Coronary artery (tissue), 2 donors: ENCODE data around the gene MAN1A1.

Experiments used
- DNase-seq: peaks from one replicate; pipeline ENCODE4 v3.0.0-alpha.2; 2017; ENCODE audit warnings: low spot score
- H3K27ac ChIP-seq, 2 donors: fragments of 200-600 bp; sonication (generic); one replicate each; pipeline ENCODE4 v1.5.1; 2016 to 2019
- H3K4me3 ChIP-seq: fragments of 200-600 bp; sonication (generic); 2 replicates; pipeline ENCODE4 v1.5.1; 2016; ENCODE audit warnings: mild to moderate bottlenecking, moderate library complexity
- TF ChIP-seq, protein P1 (sequence below): fragments of 200-600 bp; sonication (generic); IDR thresholded peaks from one replicate; pipeline ENCODE4 v1.5.1; 2019; ENCODE audit warnings: antibody characterized with exemption

The MAN1A1 gene

GRCh38 chr6:119276211-119276610 is 73.3 kb downstream of the MAN1A1 start:
- no peak overlapping the region for H3K27ac ChIP-seq
- TF ChIP-seq, protein P1, sequence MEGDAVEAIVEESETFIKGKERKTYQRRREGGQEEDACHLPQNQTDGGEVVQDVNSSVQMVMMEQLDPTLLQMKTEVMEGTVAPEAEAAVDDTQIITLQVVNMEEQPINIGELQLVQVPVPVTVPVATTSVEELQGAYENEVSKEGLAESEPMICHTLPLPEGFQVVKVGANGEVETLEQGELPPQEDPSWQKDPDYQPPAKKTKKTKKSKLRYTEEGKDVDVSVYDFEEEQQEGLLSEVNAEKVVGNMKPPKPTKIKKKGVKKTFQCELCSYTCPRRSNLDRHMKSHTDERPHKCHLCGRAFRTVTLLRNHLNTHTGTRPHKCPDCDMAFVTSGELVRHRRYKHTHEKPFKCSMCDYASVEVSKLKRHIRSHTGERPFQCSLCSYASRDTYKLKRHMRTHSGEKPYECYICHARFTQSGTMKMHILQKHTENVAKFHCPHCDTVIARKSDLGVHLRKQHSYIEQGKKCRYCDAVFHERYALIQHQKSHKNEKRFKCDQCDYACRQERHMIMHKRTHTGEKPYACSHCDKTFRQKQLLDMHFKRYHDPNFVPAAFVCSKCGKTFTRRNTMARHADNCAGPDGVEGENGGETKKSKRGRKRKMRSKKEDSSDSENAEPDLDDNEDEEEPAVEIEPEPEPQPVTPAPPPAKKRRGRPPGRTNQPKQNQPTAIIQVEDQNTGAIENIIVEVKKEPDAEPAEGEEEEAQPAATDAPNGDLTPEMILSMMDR, result no peak
- no peak for DNase-seq

DNA sequence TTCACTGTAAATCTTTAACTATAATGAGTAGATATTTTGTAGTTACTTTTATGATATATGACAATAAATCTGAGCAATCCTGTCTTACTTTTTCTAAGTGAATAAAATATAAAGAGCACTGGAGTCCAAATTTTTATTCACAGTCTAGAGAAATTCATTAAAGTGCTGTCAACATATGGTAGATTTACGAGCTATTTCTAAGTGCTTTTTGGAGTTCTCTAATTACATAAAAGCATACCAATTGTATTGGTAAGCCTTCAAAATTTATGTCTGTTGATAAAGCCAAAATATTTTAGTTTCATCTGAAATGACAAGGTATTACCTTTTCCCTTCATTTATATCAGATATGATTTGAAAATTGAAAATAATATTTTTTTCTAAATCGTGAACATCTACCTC is 75.4 kb downstream of the MAN1A1 start:
- no peak for DNase-seq
- TF ChIP-seq, protein P1, result no peak
- Histone ChIP-seq H3K4me3 (no peak overlapping the region), H3K27ac (no peak overlapping the region)

More at GRCh38 chr6:119276211-119276610, 73.3 kb downstream of the MAN1A1 start:
- H3K4me3 ChIP-seq, result no peak overlapping the region

DNA sequence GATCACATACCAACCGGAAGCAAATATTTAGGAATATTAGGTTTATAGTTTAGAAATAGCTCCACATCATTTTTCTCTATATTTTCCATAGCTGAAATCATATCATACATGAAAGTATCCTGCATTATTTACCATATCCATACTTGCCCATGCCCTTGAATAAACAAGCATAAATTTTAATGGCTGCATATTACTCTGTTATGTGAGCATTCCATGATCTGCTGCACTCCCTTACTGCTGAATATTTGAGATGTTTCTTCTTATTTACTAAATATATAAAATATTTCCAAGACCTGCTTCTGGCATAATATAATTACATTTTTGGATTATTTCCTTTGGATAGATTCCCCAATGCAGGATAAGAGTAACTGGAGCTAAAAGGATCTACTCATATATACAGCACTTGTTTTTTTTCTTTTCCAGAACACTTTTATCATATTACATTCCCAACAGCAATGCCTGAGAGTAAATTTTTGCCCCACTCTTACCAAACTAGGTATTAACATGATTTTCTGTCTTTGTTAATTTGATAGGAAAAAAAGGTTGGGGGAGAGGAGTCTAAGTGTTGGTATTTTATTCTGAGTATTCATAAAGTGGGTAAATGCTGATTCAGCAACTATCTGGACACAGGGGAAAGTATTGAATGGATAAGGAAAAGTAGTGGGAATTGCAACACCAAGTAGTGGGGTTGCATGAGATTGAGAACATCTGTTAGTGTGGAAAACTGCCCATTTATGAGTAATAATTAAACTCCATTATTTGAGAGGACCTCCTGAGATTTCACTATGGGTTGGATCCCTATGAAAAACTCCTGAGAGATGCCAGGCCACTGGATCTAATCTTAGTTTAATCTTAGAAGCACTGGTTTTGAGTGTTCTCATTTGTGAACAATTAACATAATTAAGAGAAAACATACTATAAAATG is 76.0 kb downstream of the MAN1A1 start:
- TF ChIP-seq, protein P1, result no peak
- Histone ChIP-seq H3K27ac (no peak overlapping the region), H3K4me3 (no peak overlapping the region)
- no peak for DNase-seq

GRCh38 chr6:119270545-119270944 is 79.0 kb downstream of the MAN1A1 start:
- Histone ChIP-seq H3K4me3 (no peak overlapping the region), H3K27ac (no peak overlapping the region)
- no peak for DNase-seq
- TF ChIP-seq, protein P1, result no peak

GRCh38 chr6:119269266-119270103 is 80.1 kb downstream of the MAN1A1 start:
- no peak overlapping the region for H3K4me3 ChIP-seq
- H3K27ac ChIP-seq, result no peak overlapping the region
- TF ChIP-seq, protein P1, result no peak
- no peak for DNase-seq

GRCh38 chr6:119267126-119267905 is 82.2 kb downstream of the MAN1A1 start:
- Histone ChIP-seq H3K4me3 (no peak overlapping the region), H3K27ac (no peak overlapping the region)
- no peak for DNase-seq
- TF ChIP-seq, protein P1, result no peak
